Retinal pigment epithelial cell (primary cell): Measurements from ENCODE around the gene ATP5F1B.
A peak's percentile ranks its signal among the peaks of the same experiment; 100 is the strongest.

Experiments
- DNase-seq: peaks from one replicate; pipeline ENCODE4 v3.0.0-alpha.2; 2010; ENCODE audit warnings: low read depth
- H3K4me3 ChIP-seq: 2 replicates; pipeline ENCODE4 v1.5.1; 2011; ENCODE audit warnings: mild to moderate bottlenecking, low read length, control low read depth, moderate library complexity
- CTCF ChIP-seq: conservative IDR thresholded peaks from 2 replicates; pipeline ENCODE4 v1.5.1; 2011; ENCODE audit warnings: low read depth, low read length, control low read depth, inconsistent platforms

The ATP5F1B gene

GRCh38 chr12:56602239-56602638, 43.5 kb downstream of the ATP5F1B start:
- TF ChIP-seq CTCF: no peak
- no peak overlapping the region for H3K4me3 ChIP-seq
- peak; percentile 65 for DNase-seq

- H3K4me3 ChIP-seq: no peak overlapping the region
- peak; percentile 34 for TF ChIP-seq CTCF
- DNase-seq: no peak
These were observed 44.3 kb downstream of the ATP5F1B start for GRCh38 chr12:56601503-56601902.

- no peak for TF ChIP-seq CTCF
- H3K4me3 ChIP-seq: no peak overlapping the region
- DNase-seq: no peak
These were observed 45.0 kb downstream of the ATP5F1B start for GRCh38 chr12:56600753-56601152.

GRCh38 chr12:56599797-56600196, 46.0 kb downstream of the ATP5F1B start:
- no peak for TF ChIP-seq CTCF
- DNase-seq: no peak
- no peak overlapping the region for H3K4me3 ChIP-seq

- H3K4me3 ChIP-seq: no peak overlapping the region
- TF ChIP-seq CTCF: no peak
- no peak for DNase-seq
These were observed 46.7 kb downstream of the ATP5F1B start for GRCh38 chr12:56599041-56599440.

GRCh38 chr12:56596815-56597214, 49.0 kb downstream of the ATP5F1B start:
- no peak overlapping the region for H3K4me3 ChIP-seq
- TF ChIP-seq CTCF: no peak
- DNase-seq: no peak

GRCh38 chr12:56593909-56594621, 51.7 kb downstream of the ATP5F1B start:
- H3K4me3 ChIP-seq: no peak overlapping the region
- TF ChIP-seq CTCF: peak; percentile 97
- DNase-seq: peak; percentile 74
